NCI-H2171 (cell line): Measurements from ENCODE around the gene TMED8.
"Not testable (repeated sequence)": the region's sequence is repeated elsewhere in the genome, so short reads cannot be mapped to it uniquely, and the experiment has no call there.

Experiments used
- DNase-seq: peaks from one replicate; lab custom pipeline; 2025; lab: John Stamatoyannopoulos, UW

Gene TMED8

DNA sequence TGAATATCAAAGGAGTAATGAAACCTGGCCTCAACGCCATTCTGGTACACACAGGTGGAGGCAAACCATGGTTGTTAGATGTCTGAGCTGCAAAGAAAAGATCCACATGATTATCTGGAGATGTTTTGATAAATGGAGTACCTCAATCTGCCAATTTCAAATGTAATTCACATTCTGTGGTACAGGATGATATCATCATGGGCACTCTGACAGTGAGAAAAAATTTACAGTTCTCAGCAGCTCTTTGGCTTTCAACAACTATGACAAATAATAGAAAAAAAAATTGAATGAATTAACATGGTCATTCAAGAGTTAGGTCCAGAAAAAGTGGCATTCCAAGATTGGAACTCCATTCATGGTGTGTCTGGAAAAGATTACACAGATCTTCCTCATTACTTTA lies 17.3 kb downstream of the TMED8 start:
- DNase-seq: no peak

DNA sequence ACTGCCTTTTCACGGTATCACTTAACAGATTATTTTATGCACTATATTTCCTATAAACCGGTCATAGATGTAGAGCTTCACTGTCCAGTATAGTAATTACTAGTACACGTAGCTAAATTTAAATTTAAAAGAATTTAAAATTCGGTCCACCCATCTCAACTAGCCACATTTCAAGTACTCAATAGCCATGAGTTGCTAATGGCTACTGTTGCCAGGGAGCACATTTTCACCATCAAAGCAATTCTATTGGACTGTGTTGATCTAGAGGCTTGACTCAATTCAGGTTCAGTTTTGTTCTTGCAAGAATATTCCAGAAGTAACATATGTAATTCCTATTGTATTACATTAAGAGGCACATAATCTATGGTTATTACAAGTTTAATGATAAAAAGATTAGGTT lies 20.0 kb downstream of the TMED8 start:
- no peak for DNase-seq

DNA sequence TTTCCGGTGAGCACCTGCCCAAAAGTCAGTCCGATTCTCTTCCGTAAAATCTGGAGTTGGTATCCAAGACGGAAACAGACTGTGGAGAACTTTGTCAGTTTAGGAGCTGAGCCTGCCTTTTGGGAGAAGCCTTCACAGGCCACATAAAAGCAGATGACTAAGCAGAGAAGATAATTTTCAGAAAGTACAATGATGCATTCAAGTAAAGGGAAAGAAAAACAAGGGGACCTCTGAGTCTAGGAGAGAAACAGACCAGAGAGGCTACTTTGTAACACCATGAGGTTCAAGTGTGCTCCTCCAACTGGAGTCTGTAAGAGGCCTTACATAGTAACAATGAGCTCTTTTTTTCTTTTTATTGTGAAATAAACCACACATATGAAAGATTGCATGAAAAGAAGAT lies 21.1 kb downstream of the TMED8 start:
- DNase-seq: no peak

DNA sequence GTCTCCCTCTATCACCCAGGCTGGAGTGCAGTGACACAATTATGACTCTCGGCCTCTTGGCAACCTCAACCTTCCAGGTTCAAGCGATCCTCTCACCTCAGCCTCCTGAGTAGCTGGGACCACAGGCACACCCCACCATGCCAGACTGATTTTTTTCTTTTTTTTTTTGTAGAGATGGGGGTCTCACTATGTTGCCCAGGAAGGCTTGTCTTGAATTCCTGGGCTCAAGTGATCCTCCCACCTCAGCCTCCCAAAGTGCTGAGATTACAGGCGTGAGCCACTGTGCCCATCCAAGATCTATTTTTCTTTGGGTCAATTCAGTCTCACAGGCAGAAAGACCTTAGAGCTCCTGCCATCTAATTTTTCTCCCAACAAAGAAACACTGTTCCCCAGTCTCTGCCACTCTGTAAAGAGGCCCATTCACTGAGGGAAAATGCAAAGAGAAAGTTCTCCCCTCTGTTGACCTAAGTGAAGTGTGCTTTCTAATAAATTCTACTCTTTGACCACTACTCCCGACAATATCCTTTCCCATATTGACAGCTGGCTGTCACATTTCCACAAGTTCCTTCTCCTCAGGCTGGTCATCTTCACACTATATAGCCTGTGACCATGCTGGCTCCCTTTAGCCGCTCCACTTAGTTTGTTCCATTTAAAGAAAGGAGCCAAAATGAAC lies 23.3 kb downstream of the TMED8 start:
- DNase-seq: no peak

DNA sequence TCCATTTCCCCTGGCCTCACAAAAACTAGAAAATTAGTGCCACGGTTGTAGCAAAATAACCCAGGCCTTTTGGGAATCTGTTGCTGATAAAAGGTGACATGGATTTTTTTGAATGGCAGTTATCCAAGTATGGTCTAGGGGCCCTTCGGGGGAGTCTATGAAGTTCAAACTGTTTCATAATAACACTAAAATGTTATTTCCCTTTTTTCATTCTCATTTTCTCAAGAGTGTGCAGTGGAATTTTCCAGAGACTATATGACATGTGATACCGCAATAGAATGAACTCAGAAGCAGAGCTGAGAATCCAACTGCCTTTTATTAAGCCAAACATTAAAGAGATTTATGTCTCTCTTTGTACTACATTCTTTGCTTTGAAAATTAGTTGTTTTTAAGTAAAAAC lies 29.1 kb downstream of the TMED8 start:
- no peak for DNase-seq

DNA sequence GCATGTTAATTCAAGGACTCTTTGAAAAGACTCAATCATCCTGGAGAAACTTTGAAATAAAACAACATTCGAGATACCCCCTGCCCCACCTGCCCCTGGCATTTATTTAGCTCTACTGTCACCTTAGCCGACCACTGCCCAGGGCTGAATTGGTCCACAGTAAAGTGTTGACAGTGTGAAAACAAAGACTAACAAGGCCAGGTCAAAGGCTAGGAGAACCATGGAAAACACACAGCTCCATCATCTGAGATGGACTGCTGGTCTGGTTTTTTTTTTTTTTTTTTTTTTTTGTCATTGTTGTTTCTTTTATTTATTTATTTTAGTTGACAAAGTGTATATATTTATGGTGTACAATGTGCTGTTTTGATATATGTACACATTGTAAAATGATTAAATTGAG lies 30.4 kb downstream of the TMED8 start:
- no peak for DNase-seq

DNA sequence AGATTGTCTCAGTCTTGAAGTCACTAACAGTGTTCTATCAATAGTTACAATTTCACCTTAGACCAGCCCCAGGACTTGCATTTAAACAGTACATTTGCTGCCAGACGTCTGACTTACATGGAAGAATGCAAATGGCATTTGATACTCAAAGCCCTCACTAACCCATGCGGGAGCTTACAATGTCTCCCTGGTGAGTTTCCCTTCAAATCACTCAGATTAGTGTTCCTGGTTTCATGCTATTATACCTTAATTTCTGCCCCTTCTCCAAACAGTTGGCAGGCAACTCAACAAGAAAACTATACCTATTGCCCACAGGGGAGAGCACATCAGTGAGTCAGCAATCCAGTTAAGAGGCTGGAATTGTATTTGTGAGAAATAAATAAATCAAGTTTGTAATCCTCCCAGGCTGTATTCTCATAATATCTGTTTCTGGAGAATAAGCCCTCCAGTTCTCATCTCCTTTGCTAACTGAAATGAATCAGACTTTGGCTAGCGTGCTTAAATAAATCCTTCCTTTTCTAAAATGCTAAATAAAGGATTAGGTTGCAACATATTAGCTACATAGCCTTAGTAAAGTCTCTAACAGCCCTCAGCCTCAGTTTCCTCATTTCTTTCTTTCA lies 32.4 kb downstream of the TMED8 start:
- DNase-seq: no peak

DNA sequence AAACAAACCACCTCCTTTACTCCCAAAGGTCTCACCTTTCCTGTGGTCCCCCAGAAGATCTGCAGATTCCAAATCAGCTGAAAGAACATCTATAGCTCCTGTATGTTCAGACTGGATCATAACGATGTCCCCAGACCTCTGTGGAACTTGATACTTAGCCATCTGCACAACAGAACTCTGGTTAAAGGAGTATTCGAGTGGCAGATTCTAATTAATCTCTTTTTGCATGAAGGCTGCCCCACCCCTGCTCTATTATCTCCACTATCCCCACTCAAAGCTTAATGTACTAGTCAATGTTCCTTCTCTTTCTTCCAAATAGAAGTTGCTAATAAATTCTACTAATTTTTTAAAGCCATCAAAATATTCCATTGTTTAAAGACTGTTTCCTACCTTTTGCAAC lies 33.2 kb downstream of the TMED8 start:
- peak; percentile 71 for DNase-seq

DNA sequence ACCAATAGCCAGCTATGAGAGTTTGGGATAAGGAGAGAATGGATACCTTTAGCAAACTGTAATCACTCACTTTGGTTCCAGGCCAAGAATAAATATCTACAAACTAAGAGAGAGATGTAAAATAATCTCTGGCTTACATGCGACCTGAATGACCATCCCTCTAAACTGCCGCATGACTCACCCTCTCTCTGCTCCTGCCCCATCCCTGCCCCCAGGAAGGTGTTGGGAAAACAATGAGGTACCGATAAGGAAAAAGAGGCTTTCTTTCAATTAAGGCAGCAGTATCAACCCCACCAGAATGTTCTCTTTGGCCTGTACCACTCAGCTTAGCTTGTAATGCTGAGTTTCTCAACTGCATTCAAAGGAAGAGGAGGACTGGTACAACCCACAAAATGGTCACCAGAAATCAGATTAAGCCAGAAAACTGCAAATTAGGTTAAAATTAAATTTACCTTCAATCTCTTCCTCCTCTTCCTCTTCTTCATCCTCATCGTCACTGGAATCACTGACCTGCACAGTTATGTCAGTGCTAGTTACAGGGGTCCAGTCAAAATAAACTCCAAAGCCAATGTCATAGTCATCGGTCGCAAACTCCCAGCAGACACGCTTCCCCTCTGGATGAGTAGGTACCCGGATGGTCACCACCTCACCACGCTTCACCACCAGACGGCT lies 34.0 kb downstream of the TMED8 start:
- DNase-seq: no peak

DNA sequence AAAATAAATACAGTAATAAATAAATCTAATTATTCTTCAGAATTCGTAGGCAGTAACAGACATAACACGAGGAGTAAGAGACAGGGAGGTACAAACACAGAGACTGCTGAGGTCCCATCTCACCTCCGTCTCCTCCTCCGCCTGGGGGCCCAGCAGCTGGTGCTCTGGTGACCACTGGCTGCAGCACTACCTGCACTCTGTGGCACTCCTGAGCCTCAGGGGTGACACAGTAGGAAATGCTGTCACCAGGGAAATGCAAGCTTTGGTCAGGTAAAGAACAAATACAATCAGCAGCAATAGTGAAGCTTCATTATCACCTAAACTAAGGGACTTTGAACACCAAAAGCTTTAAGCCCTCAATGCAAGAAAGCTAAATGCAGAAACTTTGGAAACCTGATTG lies 36.5 kb downstream of the TMED8 start:
- DNase-seq: no peak

DNA sequence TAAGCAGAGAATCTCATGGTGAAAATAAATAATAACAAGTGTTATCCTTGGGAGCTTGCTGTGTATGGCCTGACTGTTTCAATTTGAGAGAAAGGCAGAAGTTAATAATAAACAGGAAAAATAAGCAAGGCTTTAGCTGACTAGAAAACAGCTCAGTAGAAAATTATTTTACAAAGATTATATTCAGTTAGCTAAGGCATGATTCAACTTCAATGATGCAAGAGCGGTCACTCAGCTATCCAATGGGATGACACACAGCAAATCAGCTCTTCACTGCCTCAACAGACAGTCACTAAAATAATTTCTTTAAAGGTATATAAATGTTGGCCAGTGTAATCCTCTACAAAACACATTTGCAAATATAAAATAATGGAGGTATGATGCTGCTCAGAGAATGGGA lies 37.5 kb downstream of the TMED8 start:
- no peak for DNase-seq

DNA sequence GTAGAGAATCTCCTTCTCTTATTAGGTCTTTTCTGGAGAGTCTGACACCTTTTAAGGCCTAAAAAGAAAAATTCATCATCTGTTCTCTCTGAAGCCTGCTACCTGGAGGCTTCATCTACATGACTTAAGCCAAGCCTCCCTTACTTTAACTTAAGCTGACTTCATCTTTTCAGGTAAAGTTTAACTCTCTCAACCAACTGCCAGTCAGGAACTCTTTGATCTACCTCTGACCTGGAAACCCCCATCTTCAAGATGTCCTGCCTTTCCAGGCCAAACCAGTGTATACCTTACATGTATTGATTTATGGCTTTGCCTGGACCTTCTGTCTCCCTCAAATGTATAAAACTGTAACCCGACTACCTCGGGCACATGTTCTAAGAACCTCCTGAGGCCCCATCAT lies 38.6 kb downstream of the TMED8 start:
- DNase-seq: no peak

DNA sequence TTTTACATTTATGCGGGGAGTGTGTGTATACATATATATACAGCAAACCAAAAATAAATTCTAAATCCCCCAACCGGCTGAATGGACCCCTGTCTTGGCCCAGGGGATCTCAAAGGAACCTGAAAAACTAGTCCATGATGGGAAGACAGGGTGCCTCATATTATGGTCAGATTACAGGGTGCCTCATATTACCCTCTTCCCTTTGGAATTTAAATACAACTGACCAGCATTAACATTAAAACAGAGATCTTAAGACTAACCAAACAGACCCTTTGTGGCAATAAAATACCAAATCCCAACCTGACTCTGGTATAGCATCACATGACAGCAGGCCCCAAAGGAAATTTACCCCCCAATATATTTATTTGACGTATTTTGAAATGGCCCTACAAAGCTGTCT lies 39.0 kb downstream of the TMED8 start:
- DNase-seq: no peak

DNA sequence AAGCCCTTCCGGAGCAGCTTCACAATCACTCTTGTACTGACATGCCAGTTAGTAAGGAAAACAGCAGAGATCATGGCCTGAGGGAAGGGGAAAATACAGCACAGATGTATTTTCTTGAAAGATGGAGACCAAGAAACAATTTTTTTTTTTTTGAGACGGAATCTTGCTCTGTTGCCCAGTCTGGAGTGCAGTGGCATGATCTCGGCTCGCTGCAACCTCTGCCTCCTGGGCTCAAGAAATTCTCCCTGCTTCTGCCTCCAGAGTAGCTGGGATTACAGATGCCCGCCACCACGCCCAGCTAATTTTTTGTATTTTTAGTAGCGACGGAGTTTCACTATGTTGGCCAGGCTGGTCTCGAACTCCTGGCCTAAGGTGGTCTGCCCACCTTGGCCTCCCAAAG lies 39.6 kb downstream of the TMED8 start:
- DNase-seq: not testable (repeated sequence)

DNA sequence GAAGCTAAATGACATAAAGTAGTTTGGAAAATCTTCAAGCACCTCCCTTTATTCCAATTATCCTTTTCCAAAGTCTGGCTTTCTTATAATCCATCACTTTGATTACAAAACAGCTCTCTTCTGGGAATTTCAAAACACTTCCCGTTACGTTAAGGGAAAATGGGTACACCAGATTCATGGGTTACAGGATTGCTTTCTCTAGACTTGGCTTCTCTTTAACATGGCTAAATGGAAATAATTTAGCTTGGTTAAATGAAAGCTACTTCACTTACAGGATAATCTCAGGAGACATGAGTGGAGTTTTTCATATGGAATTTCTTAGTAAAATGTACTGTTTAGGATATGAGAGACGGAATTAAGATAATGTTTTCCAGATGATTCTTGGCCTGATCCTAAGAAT lies 41.3 kb downstream of the TMED8 start:
- no peak for DNase-seq

DNA sequence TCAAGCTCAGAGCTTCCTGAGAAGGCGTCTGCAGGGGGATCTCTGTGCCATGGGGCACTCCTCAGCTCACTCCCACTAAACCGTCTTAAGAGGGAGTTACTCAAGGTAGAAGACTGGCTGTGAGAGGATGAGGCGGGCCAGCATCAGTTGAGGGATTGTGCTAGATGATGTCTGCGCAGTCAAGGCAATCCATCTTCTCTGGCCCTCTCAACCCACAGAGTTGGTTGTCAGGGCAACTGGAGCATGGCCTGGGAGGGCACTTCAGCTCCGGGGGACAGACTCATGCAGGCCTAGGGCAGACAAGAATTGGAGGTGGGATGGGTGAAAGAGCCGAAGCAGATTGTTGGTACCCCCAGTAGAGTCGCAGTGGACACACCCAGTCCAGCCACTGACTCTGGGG lies 47.0 kb downstream of the TMED8 start:
- no peak for DNase-seq

DNA sequence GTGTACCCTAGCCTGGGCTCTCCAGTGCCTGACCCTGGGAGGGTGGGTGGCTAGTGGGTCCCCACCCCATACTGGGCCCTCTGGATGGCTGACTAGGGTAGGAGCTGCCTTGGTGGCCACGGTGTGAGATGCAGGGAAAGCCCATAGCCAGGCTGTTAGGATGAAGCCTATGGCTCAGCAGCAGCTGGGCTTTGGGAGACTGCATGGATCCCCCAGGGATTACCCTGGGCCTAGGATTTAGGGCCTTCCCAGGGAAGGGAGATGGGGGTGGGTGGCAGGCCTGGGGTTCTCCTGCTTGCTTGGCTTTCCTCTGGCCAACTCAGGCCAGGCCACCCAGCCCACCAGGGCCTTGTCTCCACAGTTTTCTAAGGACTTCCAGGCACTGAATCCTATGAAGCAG lies 49.8 kb downstream of the TMED8 start:
- DNase-seq: no peak

DNA sequence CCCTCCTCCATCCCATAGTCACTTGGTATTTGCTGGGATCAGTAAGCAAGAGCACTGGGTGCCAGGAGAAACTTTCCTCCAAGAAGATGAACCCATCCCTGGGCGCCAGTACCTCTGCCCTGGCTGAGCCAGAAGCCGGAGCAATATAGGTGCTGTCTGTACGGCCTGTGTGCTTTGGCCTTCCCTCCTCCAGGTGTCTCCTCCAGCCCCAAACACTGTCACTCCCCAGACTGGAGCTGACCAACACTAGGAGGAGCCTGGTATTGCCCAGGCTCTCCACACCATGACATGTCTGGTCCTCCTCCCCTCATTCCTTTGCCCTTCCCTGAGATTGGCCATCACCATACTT lies 51.2 kb downstream of the TMED8 start:
- no peak for DNase-seq

DNA sequence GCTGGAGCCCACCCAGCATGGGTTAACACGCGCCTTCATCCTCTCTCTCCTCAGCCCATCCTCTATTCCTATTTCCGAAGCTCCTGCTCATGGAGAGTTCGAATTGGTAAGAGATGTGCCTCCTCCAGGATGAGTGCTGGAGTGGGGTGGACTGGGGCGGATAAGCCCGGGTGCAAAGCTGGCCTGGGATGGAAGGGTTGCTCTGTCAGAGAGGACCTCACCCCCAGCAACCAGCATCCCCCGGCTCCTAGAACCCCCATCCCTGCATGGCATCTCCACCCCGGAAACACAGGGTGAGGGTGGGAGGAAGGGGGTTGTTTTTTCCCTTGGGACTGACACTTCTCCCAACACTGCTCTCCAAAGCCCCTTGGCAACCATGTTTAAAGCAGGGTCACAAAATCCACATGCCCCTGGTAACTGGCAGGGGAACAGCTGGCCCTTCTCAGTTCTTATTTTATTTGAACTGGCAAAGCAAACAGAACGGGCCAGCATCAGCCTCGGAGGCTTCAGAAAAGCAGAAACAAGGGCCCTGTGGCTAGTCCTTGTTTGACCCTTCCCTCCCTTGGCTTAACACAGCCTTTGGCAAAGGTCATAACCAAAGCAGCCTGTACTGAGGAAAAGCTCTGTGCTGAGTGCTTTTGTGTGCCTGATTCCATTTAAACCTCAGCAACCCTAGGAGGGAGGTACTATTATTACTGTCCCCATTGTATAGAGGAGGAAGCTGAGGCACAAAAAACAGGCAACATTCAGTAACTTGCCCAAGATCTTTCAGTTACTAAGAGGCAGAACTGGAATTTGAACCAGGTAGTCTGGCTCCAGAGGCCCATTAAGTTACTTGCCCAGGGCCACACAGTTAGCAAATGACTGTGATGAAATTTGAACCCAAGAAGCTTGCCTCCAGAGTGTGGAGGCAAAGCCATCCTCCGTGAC lies 51.8 kb downstream of the TMED8 start:
- no peak for DNase-seq

DNA sequence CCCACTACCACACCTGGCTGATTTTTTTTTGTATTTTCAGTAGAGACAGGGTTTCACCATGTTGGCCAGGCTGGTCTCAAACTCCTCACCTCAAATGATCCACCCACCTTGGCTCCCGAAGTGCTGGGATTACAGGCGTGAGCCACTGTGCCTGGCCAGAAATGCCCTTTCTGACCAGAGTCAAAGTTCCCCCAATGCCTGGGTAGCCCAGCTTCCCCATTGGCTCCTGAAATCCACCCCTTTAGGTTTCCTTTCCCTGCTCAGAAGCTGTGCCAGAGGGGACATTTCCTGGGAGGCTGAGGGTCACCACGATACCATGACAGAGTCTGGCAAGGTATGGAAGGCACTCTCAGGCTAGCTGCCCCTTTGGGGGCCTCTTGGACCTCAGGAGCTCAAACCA lies 52.6 kb downstream of the TMED8 start:
- DNase-seq: no peak

DNA sequence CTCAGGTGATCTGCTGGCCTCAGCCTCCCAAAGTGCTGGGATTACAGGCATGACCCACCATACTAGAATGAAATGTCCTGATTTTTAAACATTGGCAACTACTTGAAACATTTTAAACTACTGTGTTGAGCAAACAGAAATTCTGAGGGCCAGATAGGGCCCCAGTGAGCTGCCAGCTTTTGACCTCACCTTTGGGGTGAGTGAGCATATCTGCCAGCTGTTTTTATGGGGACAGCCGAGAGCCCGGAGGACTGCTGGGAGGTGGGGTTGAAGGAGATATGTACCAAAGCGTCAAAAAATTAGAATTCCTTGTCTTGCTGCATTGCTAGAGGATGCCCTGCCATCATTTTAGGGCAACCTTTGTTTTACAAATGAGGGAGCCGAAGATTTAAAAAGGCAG lies 53.3 kb downstream of the TMED8 start:
- DNase-seq: no peak

DNA sequence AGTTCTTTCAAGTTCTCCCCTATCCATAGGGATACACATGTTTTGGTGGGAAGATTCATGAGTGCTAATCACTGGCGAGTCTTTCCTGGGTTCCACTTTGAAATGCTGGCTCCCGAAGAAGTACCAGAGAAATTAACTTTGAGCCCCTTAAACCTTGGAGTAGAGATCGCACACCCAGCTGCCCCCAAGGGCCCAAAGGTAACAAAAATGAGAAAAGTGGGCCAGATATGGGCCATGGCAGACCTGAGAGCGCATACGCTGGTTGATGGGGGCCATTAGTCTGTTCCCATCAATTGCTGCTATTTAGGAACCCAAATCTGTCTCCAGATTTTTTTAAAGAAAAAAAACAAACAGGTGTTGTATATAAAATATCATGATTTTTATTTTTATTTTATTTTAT lies 53.9 kb downstream of the TMED8 start:
- no peak for DNase-seq
